ENCODE measurements around the gene AXIN1.
"Not testable (repeated sequence)": the region's sequence is repeated elsewhere in the genome, so short reads cannot be mapped to it uniquely, and the experiment has no call there.

The AXIN1 gene, protein sequence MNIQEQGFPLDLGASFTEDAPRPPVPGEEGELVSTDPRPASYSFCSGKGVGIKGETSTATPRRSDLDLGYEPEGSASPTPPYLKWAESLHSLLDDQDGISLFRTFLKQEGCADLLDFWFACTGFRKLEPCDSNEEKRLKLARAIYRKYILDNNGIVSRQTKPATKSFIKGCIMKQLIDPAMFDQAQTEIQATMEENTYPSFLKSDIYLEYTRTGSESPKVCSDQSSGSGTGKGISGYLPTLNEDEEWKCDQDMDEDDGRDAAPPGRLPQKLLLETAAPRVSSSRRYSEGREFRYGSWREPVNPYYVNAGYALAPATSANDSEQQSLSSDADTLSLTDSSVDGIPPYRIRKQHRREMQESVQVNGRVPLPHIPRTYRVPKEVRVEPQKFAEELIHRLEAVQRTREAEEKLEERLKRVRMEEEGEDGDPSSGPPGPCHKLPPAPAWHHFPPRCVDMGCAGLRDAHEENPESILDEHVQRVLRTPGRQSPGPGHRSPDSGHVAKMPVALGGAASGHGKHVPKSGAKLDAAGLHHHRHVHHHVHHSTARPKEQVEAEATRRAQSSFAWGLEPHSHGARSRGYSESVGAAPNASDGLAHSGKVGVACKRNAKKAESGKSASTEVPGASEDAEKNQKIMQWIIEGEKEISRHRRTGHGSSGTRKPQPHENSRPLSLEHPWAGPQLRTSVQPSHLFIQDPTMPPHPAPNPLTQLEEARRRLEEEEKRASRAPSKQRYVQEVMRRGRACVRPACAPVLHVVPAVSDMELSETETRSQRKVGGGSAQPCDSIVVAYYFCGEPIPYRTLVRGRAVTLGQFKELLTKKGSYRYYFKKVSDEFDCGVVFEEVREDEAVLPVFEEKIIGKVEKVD

DNA sequence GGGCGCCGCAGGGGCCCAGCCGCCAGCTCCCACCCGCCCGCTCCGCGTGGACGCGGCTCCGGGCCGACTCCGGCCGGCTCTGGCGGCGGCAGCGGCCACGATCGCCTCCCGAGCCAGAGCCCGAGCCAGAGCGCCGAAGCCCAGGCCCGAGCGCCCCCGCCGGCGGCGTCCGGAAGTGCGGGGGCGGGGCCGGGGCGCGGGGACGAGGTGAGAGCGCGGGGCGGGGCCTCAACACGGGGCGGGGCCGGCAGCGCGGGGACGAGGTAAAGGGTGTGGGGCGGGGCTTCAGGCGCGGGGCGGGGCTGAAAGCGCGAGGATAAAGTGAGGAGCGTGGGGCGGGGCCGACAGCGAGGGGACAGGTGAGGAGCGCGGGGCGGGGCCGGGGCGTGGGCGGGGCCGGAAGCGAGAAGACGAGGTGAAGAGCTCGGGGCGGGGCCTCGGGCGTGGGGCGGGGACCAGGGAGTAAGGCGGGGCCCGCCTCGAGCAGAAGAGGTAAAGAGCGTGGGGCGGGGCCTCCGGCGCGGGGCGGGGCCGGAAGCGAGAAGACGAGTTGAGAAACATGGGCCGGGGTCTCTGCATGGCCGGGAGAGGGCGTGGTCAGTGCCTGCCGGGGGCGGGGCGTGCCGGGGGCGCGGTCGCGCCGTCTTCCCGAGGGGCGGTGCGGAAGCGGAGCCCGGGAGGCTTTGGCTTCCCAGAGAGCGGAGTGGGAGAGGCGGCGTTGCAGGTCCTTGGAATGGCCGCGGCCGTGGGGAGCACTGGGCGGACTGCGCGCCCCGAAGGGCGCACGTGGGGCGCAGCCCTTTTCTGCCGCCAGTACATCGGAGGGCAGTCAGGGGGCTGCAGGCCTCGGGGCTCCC is at the start of gene AXIN1:
AXIN1 (minus strand) TSS at position 177 of the 857 bp plus-strand sequence. CDS start 5,698 bp downstream, outside the sequence.
- DNase-seq: peak; percentile 98

DNA sequence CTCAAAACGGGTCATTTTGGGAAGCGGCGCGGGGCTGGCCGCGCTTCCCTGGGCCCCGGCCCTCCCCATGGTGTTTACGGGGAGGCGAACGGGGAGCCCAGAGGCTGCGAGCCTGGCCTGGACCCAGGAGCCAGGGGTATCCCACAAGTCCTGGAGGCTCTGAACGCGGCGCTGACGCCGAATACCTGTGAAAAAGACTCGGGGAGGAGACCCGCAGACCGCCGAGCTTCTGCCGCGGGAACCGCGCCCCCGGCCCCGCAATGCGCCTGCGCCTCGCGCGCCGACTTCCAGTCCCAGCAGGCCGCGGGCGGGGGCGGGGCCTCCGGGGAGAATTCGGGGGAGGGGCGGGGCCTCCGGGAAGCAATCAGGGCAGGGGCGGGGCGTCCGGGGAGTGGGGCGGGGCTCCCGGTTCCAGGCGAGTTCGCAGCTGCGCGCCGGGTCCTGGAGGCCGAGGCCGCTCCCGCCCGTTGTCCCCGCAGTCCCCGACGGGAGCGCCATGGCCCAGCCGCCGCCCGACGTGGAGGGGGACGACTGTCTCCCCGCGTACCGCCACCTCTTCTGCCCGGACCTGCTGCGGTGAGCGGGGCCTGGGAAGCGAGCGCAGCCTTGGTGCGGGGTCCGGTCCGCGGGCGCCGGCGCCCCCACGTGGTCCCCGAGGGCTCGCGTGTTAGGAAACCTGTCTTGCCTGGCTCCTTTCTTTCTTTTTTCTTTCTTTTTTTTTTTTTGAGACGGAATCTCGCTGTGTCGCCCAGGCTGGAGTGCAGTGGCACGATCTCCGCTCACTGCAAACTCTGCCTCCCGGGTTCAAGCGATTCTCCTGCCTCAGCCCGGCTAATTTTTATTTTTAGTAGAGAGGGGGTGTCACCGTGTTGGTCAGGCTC is 49.2 kb upstream of the AXIN1 start, which contains the start of gene DECR2:
DECR2 (plus strand) TSS at position 418 of the 881 bp plus-strand sequence; CDS start at position 497, 79 bp downstream.
- DNase-seq: peak; percentile 89

GRCh38 chr16:400061-400591 is 47.6 kb upstream of the AXIN1 start:
- DNase-seq: no peak

DNA sequence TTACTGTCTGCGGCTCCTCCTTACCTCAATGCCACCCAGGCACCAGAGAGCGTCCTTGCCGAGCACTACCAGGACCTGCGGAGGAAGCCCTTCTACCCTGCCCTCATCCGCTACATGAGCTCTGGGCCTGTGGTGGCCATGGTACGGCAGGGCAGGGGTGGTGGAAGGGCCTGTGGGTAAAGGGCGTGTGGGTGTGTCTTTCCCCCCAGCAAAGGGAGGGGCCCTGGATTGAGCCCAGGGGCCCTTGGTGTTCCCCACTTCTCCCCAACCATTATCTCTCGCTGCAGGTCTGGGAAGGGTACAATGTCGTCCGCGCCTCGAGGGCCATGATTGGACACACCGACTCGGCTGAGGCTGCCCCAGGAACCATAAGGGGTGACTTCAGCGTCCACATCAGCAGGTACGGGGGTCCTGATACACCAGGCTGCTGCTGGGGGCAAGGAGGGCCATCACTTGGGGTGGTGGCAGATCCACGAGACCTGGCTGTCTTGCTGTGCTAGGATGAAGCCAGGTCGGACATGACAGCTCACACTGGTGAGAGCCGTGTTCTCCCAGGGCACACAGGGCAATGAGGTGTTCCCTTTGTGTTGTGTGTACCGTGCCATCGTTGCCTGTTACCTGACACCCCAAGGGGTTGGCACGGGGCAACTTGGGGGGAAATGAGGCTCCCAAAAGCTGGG is 47.0 kb upstream of the AXIN1 start:
- DNase-seq: no peak

GRCh38 chr16:398561-399339 is 46.2 kb upstream of the AXIN1 start:
- no peak for DNase-seq

GRCh38 chr16:397736-398332 is 45.3 kb upstream of the AXIN1 start:
- DNase-seq: no peak

GRCh38 chr16:397135-397661 is 44.7 kb upstream of the AXIN1 start, which contains the start of gene NME4:
NME4 (plus strand) TSS chr16:397199; CDS start chr16:397223, 24 bp downstream.
- DNase-seq: no peak

- peak; percentile 28 for DNase-seq
Measured at GRCh38 chr16:396605-397004, 44.1 kb upstream of the AXIN1 start.

- peak; percentile 84 for DNase-seq
Measured at GRCh38 chr16:396199-396598, 43.7 kb upstream of the AXIN1 start.

- no peak for DNase-seq
Measured at GRCh38 chr16:392450-393030, 40.0 kb upstream of the AXIN1 start.

DNA sequence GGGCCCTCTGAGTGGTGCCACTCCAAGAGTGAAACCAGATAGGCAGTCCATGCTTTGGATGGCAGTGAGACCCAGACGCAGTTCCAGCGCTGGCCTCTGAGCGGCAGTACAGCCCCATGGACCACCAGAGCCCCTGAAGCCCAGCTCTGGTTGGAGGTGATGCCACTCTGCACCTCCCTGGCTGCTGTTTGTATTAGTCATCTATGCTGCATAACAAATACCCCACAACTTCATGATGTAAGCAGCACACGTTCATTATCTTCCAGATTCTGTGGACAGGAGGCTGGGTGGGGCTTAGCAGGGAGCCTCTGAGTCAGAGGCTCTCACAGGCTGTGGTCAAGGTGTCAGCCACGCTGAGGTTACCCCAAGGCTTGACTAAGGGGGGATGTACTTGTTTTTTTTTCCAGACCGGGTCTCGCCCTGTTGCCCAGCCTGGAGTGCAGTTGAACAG is 39.4 kb upstream of the AXIN1 start:
- peak; percentile 44 for DNase-seq

GRCh38 chr16:389352-389751 is 36.8 kb upstream of the AXIN1 start:
- no peak for DNase-seq

- not testable (repeated sequence) for DNase-seq
Measured at GRCh38 chr16:387761-388666, 35.5 kb upstream of the AXIN1 start.

- DNase-seq: no peak
Measured at GRCh38 chr16:386641-387156, 34.2 kb upstream of the AXIN1 start.

- DNase-seq: no peak
Measured at GRCh38 chr16:383326-384051, 31.0 kb upstream of the AXIN1 start.
